ENCODE measurements around the gene GIPC2. TPM values are rescaled to one million over a fixed set of nuclear protein-coding genes. Genes with fewer than 3 reads are reported as not detected.

The GIPC2 gene
- polyA plus RNA-seq, 1 donor (not counting 4 experiments of a cell fraction or from before 2014, with no cell fraction given), result 0.28 TPM

- no peak for FAIRE-seq
- Histone ChIP-seq H3K79me2 (ENCODE audit: control insufficient read depth, insufficient read depth, low read length) (peaks cover 18% of the 10 kb centered on the region), H3K27ac (ENCODE audit: control insufficient read depth, insufficient read depth, low read length) (no peak overlapping the region)
Observed at GRCh38 chr1:78007677-78008341, 38.0 kb upstream of the GIPC2 start.

DNA sequence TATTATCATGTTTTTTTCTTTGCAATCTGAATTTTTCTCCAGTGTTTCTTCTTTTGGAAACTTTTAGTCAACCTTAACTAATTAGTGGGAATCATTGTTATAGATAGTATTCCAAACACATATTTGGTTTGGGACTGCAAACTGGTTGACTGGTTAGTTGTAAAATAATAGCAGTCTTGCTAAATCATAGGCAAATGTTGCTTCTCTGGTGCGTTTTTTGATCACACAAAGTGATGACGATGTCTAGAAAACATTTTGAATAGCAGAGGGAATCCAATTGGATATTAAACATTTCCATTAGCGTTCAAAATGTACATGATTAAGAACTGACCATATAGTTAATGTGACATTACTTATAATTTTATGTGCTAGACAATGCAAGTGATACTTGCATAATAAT is 36.5 kb upstream of the GIPC2 start:
- no peak for FAIRE-seq

More at GRCh38 chr1:78007677-78008341, 38.0 kb upstream of the GIPC2 start:
- dilution Hi-C loops (cut with MboI; ENCODE audit: extremely low pct_ligation_motif_present, low sequenced_read_pairs), result no loop called here
- no peaks in the 10 kb centered on the region for H3K9me3 ChIP-seq (ENCODE audit: control insufficient read depth, low read depth, low read length)
- peak overlapping the region; percentile 29 for H3K4me2 ChIP-seq (ENCODE audit: control insufficient read depth, extremely low read depth, insufficient read depth, low read depth, low read length)
- H3K4me1 ChIP-seq (ENCODE audit: control insufficient read depth, extremely low read depth, insufficient read depth, low read length), result peaks cover 13% of the 10 kb centered on the region
- no peaks in the 10 kb centered on the region for H3K9me1 ChIP-seq (ENCODE audit: control insufficient read depth, extremely low read depth, insufficient read depth, low read length)
- H3K9ac ChIP-seq (ENCODE audit: control insufficient read depth, extremely low read depth, insufficient read depth, low read length), result no peak overlapping the region
- no peaks in the 10 kb centered on the region for H3K27me3 ChIP-seq (ENCODE audit: control insufficient read depth, extremely low read depth, insufficient read depth, low read length)
- TF ChIP-seq, protein P1, sequence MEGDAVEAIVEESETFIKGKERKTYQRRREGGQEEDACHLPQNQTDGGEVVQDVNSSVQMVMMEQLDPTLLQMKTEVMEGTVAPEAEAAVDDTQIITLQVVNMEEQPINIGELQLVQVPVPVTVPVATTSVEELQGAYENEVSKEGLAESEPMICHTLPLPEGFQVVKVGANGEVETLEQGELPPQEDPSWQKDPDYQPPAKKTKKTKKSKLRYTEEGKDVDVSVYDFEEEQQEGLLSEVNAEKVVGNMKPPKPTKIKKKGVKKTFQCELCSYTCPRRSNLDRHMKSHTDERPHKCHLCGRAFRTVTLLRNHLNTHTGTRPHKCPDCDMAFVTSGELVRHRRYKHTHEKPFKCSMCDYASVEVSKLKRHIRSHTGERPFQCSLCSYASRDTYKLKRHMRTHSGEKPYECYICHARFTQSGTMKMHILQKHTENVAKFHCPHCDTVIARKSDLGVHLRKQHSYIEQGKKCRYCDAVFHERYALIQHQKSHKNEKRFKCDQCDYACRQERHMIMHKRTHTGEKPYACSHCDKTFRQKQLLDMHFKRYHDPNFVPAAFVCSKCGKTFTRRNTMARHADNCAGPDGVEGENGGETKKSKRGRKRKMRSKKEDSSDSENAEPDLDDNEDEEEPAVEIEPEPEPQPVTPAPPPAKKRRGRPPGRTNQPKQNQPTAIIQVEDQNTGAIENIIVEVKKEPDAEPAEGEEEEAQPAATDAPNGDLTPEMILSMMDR (optimal IDR thresholded peaks at IDR 0.05 in 1 of 3, IDR thresholded peaks at IDR 0.05 in 1 of 3, conservative IDR thresholded peaks at IDR 0.05 in 1 of 3; ENCODE audit: extremely low read depth in 1 of 3, insufficient read depth in 2 of 3, low read length in 3 of 3), result no peak
- no peak for TF ChIP-seq EZH2 (IDR thresholded peaks at IDR 0.05; ENCODE audit: low read length)
- no peaks in the 10 kb centered on the region for H3K36me3 ChIP-seq (ENCODE audit: control insufficient read depth in 2 of 2, extremely low read depth in 1 of 2, insufficient read depth in 2 of 2, low read length in 2 of 2)
- H3K4me3 ChIP-seq (ENCODE audit: control insufficient read depth in 2 of 3, extremely low read depth in 1 of 3, insufficient read depth in 2 of 3, low read depth in 1 of 3, low read length in 3 of 3), result no peak overlapping the region
- no peaks in the 10 kb centered on the region for H4K20me1 ChIP-seq (ENCODE audit: control insufficient read depth, extremely low read depth, insufficient read depth, low read length)
- H2AFZ ChIP-seq (ENCODE audit: control insufficient read depth, low read length), result no peak overlapping the region
- no peak for DNase-seq (ENCODE audit: low read depth, low spot score)

More for the DNA sequence above, 36.5 kb upstream of the GIPC2 start:
- no peak overlapping the region for H3K27ac ChIP-seq (ENCODE audit: control insufficient read depth, insufficient read depth, low read length)
- no peaks in the 10 kb centered on the region for H3K36me3 ChIP-seq (ENCODE audit: control insufficient read depth in 2 of 2, extremely low read depth in 1 of 2, insufficient read depth in 2 of 2, low read length in 2 of 2)
- H3K4me3 ChIP-seq (ENCODE audit: control insufficient read depth in 2 of 3, extremely low read depth in 1 of 3, insufficient read depth in 2 of 3, low read depth in 1 of 3, low read length in 3 of 3), result no peak overlapping the region
- no peak overlapping the region for H3K9ac ChIP-seq (ENCODE audit: control insufficient read depth, extremely low read depth, insufficient read depth, low read length)
- DNase-seq (ENCODE audit: low read depth, low spot score), result no peak
- TF ChIP-seq EZH2 (IDR thresholded peaks at IDR 0.05; ENCODE audit: low read length), result no peak
- TF ChIP-seq, protein P1 (optimal IDR thresholded peaks at IDR 0.05 in 1 of 3, IDR thresholded peaks at IDR 0.05 in 1 of 3, conservative IDR thresholded peaks at IDR 0.05 in 1 of 3; ENCODE audit: extremely low read depth in 1 of 3, insufficient read depth in 2 of 3, low read length in 3 of 3), result no peak
- dilution Hi-C loops (cut with MboI; ENCODE audit: extremely low pct_ligation_motif_present, low sequenced_read_pairs), result no loop called here
- H2AFZ ChIP-seq (ENCODE audit: control insufficient read depth, low read length), result no peak overlapping the region
- H3K4me2 ChIP-seq (ENCODE audit: control insufficient read depth, extremely low read depth, insufficient read depth, low read depth, low read length), result no peak overlapping the region
- peaks cover 4% of the 10 kb centered on the region for H3K4me1 ChIP-seq (ENCODE audit: control insufficient read depth, extremely low read depth, insufficient read depth, low read length)
- H3K27me3 ChIP-seq (ENCODE audit: control insufficient read depth, extremely low read depth, insufficient read depth, low read length), result no peaks in the 10 kb centered on the region
- no peaks in the 10 kb centered on the region for H3K9me1 ChIP-seq (ENCODE audit: control insufficient read depth, extremely low read depth, insufficient read depth, low read length)
- H4K20me1 ChIP-seq (ENCODE audit: control insufficient read depth, extremely low read depth, insufficient read depth, low read length), result no peaks in the 10 kb centered on the region
- peaks cover 18% of the 10 kb centered on the region for H3K79me2 ChIP-seq (ENCODE audit: control insufficient read depth, insufficient read depth, low read length)
- no peaks in the 10 kb centered on the region for H3K9me3 ChIP-seq (ENCODE audit: control insufficient read depth, low read depth, low read length)

Data from keratinocyte (primary cell).